T-helper 1 cell treated with Interleukin-12 subunit alpha and Interleukin-12 subunit beta and Interleukin-4 antibody, amounts not matched to agents 30 μg/mL and 1 μg/mL, for 36 hours (primary cell): ENCODE data around the gene PYGB.

ENCODE experiments used
- H3K27ac Mint-ChIP-seq: one replicate; pipeline ENCODE4 v1.8.0; 2021; ENCODE audit warnings: mild to moderate bottlenecking, mixed read lengths
- H3K27me3 Mint-ChIP-seq: one replicate; pipeline ENCODE4 v1.8.0; 2021; ENCODE audit warnings: low read depth, mixed read lengths
- H3K36me3 Mint-ChIP-seq: one replicate; pipeline ENCODE4 v1.8.0; 2021; ENCODE audit warnings: low read depth, mixed read lengths
- H3K4me1 Mint-ChIP-seq: one replicate; pipeline ENCODE4 v1.8.0; 2021; ENCODE audit warnings: low read depth, mixed read lengths
- H3K4me3 Mint-ChIP-seq: one replicate; pipeline ENCODE4 v1.8.0; 2021; ENCODE audit warnings: mild to moderate bottlenecking, moderate library complexity, mixed read lengths
- H3K9me3 Mint-ChIP-seq: one replicate; pipeline ENCODE4 v1.8.0; 2021; ENCODE audit warnings: mixed read lengths

PYGB gene

DNA sequence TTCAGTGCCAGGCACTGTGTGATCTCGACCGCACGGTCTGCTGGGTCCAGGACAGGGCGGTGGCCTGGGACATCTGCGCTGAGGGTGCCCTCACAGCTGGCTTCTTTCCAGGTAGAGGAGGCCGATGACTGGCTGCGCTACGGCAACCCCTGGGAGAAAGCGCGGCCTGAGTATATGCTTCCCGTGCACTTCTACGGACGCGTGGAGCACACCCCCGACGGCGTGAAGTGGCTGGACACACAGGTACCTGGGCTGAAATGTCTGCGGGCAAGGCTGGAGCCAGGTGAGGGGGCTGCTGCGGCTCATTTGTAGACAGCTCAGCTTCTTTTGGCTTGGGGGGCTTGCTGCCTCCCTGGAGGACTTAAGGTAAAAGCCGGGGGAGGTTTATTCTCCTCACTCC, 26.6 kb downstream of the PYGB start:
- no peaks in the 10 kb centered on the region for H3K27me3 Mint-ChIP-seq
- H3K27ac Mint-ChIP-seq: no peak overlapping the region
- no peaks in the 10 kb centered on the region for H3K9me3 Mint-ChIP-seq
- H3K36me3 Mint-ChIP-seq: peaks cover 6% of the 10 kb centered on the region
- no peaks in the 10 kb centered on the region for H3K4me1 Mint-ChIP-seq
- no peak overlapping the region for H3K4me3 Mint-ChIP-seq

DNA sequence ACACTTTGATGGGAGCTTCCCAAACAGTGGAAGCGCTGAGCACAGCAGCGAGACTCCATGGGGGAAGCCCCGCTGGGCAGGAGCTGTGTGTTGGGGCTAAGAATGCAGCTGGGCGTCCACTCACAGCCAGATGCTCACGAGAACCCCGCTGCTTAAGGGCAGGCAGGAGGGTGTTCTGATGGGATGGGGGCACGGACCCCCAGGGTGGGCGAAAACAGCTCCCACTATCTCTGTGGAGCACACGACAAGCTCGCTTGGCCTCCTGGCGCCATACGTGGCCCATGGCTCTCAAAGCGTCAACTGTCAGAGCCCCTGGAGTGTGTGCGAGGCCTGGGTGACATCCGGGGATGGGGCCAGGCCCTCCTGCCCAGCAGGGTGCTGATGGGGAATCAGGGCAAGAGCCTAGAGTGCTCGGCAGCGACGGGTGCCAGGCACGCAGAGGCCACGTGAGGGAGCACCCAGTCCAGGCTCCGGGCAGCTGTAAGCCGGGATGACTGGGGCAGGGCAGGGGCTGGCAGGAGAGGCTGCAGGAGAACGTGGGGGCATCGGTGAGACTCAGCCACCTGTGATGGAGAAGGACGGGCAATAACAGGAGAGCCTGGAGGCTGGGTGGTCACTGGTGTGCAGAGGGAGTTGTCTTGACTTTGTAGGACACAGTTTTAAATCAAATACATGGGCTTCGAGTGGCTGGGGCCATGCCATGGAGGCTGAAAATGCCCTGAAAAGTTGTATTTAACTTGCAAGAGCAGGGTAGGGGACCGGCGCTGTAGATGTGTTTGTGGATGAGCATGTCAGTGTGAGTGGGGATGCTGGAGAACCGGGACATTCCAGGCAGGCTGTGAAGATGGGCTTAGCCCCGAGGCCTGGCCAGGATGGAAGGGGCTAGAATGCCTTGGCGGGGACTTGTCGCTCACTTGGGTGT, 27.3 kb downstream of the PYGB start:
- H3K36me3 Mint-ChIP-seq: peaks cover 2% of the 10 kb centered on the region
- H3K4me3 Mint-ChIP-seq: no peak overlapping the region
- H3K9me3 Mint-ChIP-seq: no peaks in the 10 kb centered on the region
- no peaks in the 10 kb centered on the region for H3K4me1 Mint-ChIP-seq
- no peaks in the 10 kb centered on the region for H3K27me3 Mint-ChIP-seq
- H3K27ac Mint-ChIP-seq: no peak overlapping the region

GRCh38 chr20:25275813-25276532, 28.1 kb downstream of the PYGB start:
- Mint-ChIP-seq H3K4me3 (no peak overlapping the region), H3K9me3 (no peaks in the 10 kb centered on the region), H3K4me1 (no peaks in the 10 kb centered on the region), H3K27ac (no peak overlapping the region), H3K36me3 (peaks cover 2% of the 10 kb centered on the region), H3K27me3 (no peaks in the 10 kb centered on the region)

- Mint-ChIP-seq H3K27me3 (no peaks in the 10 kb centered on the region), H3K4me1 (no peaks in the 10 kb centered on the region), H3K4me3 (no peak overlapping the region), H3K36me3 (peaks cover 2% of the 10 kb centered on the region), H3K27ac (no peak overlapping the region), H3K9me3 (no peaks in the 10 kb centered on the region)
Measured at GRCh38 chr20:25276533-25277050, 28.7 kb downstream of the PYGB start.

- no peak overlapping the region for H3K27ac Mint-ChIP-seq
- no peaks in the 10 kb centered on the region for H3K4me1 Mint-ChIP-seq
- H3K9me3 Mint-ChIP-seq: no peaks in the 10 kb centered on the region
- H3K4me3 Mint-ChIP-seq: no peak overlapping the region
- H3K27me3 Mint-ChIP-seq: no peaks in the 10 kb centered on the region
- H3K36me3 Mint-ChIP-seq: peaks cover 2% of the 10 kb centered on the region
Measured at GRCh38 chr20:25277051-25277801, 29.3 kb downstream of the PYGB start.

DNA sequence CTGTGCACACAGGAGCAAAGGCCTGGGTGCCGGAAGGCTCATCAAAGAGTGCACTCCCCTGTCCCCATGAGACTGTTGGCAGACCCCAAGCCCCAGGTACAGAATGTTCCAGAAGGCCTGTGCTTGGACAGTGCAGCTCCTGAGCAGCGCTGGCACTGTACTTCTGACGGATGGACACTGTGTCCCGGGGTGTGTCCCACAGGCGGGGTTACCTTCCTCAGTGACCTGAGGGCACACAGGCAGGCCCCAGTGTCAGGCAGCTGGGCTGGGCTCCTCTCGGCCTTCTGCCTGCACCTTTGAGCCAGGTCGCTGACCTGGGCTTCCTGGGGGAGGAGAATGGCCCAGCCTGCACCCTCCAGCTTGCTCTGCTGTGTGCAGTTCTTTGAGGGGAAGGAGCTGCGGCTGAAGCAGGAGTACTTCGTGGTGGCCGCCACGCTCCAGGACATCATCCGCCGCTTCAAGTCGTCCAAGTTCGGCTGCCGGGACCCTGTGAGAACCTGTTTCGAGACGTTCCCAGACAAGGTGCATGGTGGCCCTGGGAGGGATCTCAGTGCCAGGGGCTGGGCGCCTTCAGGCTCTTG, 30.1 kb downstream of the PYGB start:
- Mint-ChIP-seq H3K27ac (no peak overlapping the region), H3K36me3 (peaks cover 2% of the 10 kb centered on the region), H3K4me1 (no peaks in the 10 kb centered on the region), H3K9me3 (no peaks in the 10 kb centered on the region), H3K4me3 (no peak overlapping the region), H3K27me3 (no peaks in the 10 kb centered on the region)

DNA sequence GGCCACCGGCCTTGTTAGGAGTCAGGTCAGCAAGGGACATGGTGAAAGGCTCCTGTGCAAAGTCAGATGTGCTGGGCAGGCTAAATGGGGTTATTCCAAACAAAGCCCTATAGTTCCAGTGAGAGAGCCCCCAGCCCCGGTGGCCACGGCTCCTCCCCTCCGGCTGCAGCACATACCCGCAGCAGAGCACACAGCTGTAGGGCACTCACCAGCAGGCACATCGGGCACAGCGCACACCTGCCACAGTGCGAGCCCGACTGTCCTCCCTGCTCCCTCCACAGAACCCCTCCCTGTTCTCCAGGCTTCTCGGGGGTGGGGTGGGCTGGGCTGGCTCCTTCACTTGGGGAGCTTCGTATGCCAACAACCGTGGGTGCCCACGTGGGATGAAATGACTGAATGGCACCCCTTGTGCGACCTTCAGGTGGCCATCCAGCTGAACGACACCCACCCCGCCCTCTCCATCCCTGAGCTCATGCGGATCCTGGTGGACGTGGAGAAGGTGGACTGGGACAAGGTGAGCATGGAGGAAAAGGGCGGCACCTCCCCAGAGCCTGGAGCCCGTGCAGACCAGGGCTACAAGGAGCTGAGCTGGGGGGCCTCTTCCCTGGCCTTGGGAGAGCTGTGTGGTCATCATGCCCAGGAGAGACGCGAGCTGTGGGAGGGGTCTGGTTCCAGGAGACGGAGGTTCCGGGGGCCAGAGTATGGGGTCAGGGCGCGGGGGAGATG, 30.9 kb downstream of the PYGB start:
- H3K9me3 Mint-ChIP-seq: no peaks in the 10 kb centered on the region
- H3K27ac Mint-ChIP-seq: no peak overlapping the region
- H3K4me1 Mint-ChIP-seq: no peaks in the 10 kb centered on the region
- peaks cover 2% of the 10 kb centered on the region for H3K36me3 Mint-ChIP-seq
- H3K4me3 Mint-ChIP-seq: no peak overlapping the region
- H3K27me3 Mint-ChIP-seq: no peaks in the 10 kb centered on the region

DNA sequence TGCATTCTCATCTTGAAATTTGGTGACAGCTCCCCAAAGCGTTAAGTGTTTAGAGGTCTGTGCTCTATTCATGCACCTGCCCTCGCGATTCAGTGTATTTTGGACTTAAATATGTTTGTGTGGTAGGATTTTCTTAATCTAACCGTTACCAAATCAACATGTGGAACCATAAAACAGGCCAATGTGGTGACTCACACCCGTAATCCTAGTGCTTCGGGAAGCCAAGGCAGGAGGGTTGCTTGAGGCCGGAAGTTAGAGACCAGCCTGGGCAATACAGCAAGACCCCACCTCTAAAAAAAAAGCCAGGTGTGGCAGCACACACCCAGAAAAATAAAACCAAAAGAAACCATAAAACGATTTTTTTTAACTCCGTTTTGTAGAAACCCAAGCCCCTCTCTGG, 31.5 kb downstream of the PYGB start:
- H3K27ac Mint-ChIP-seq: no peak overlapping the region
- no peaks in the 10 kb centered on the region for H3K27me3 Mint-ChIP-seq
- H3K9me3 Mint-ChIP-seq: no peaks in the 10 kb centered on the region
- H3K36me3 Mint-ChIP-seq: peaks cover 2% of the 10 kb centered on the region
- H3K4me1 Mint-ChIP-seq: no peaks in the 10 kb centered on the region
- no peak overlapping the region for H3K4me3 Mint-ChIP-seq

DNA sequence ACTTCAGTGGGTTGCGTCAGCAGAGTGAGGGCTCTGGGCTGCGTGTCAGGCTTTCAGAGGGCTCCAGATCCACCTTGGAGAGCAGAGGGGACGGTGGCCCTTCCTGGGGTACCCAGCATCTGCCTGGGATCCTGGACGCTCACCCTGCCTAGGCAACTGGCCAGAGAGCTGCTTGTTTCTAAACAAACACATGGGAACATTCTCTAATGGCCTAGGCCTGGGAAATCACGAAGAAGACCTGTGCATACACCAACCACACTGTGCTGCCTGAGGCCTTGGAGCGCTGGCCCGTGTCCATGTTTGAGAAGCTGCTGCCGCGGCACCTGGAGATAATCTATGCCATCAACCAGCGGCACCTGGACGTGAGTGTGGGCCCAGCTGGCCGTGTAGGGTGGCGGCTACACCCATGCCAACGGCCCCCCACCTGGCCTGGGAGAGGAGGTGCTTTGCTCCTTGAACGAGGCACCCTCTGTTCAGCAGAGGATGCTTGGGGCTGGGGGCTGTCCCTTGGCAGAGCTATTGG, 32.2 kb downstream of the PYGB start:
- peaks cover 2% of the 10 kb centered on the region for H3K36me3 Mint-ChIP-seq
- no peaks in the 10 kb centered on the region for H3K4me1 Mint-ChIP-seq
- no peaks in the 10 kb centered on the region for H3K9me3 Mint-ChIP-seq
- no peak overlapping the region for H3K4me3 Mint-ChIP-seq
- H3K27me3 Mint-ChIP-seq: no peaks in the 10 kb centered on the region
- H3K27ac Mint-ChIP-seq: no peak overlapping the region

GRCh38 chr20:25280574-25281535, 33.0 kb downstream of the PYGB start:
- Mint-ChIP-seq H3K4me1 (no peaks in the 10 kb centered on the region), H3K4me3 (no peak overlapping the region), H3K27me3 (no peaks in the 10 kb centered on the region), H3K36me3 (peaks cover 8% of the 10 kb centered on the region), H3K27ac (no peak overlapping the region), H3K9me3 (no peaks in the 10 kb centered on the region)

DNA sequence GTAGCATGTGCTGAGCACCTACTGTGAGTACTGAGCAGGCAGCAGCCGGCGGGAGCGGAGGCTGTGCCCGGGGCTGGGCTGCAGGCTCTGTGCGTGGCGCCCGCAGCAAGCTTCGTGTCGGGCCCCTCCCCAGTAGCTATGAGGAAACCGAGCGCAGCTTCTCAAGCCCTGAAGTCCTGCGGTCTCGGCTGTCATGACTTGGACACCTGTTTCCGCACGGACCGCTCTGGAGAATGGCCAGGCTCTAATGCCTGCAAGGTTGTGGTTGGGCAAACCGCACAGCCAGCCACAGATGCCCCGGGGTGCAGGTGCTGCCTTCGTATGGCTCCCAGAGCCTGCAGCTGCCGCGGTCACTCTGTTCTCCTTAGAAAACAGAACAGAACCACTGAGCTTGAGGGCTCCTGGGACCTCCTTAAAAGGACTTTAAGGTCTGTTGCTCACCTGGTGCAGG, 33.7 kb downstream of the PYGB start:
- Mint-ChIP-seq H3K9me3 (no peaks in the 10 kb centered on the region), H3K36me3 (peaks cover 11% of the 10 kb centered on the region), H3K27me3 (no peaks in the 10 kb centered on the region), H3K4me1 (no peaks in the 10 kb centered on the region), H3K4me3 (no peak overlapping the region), H3K27ac (no peak overlapping the region)

- H3K9me3 Mint-ChIP-seq: no peaks in the 10 kb centered on the region
- no peaks in the 10 kb centered on the region for H3K27me3 Mint-ChIP-seq
- no peak overlapping the region for H3K27ac Mint-ChIP-seq
- no peak overlapping the region for H3K4me3 Mint-ChIP-seq
- no peaks in the 10 kb centered on the region for H3K4me1 Mint-ChIP-seq
- peaks cover 11% of the 10 kb centered on the region for H3K36me3 Mint-ChIP-seq
Measured at GRCh38 chr20:25282034-25282781, 34.3 kb downstream of the PYGB start.
